Prostate gland (tissue), 2 donors: ENCODE results near the gene KIFC3.

Experiments
- CTCF ChIP-seq, 4 experiments: fragments of 200-600 bp in 2 of 4; fragments of 450-650 bp in 2 of 4; sonication (generic) in 2 of 4; IDR thresholded peaks; 1 replicate in 3 of 4; 2 replicates in 1 of 4; pipeline ENCODE4 v1.5.1; 2016 to 2019; ENCODE audit warnings: antibody characterized with exemption in 4 of 4, mild to moderate bottlenecking in 2 of 4, moderate library complexity in 2 of 4
- POLR2A ChIP-seq: fragments of 450-650 bp; IDR thresholded peaks from one replicate; pipeline ENCODE4 v1.6.1; 2016; ENCODE audit warnings: antibody characterized with exemption, mild to moderate bottlenecking

GRCh38 chr16:57764341-57765159 is 37.7 kb downstream of the KIFC3 start:
- no peak for TF ChIP-seq CTCF (IDR thresholded peaks at IDR 0.05)
- no peak for TF ChIP-seq POLR2A
